ENCODE measurements around the gene NFAM1.

DNA sequence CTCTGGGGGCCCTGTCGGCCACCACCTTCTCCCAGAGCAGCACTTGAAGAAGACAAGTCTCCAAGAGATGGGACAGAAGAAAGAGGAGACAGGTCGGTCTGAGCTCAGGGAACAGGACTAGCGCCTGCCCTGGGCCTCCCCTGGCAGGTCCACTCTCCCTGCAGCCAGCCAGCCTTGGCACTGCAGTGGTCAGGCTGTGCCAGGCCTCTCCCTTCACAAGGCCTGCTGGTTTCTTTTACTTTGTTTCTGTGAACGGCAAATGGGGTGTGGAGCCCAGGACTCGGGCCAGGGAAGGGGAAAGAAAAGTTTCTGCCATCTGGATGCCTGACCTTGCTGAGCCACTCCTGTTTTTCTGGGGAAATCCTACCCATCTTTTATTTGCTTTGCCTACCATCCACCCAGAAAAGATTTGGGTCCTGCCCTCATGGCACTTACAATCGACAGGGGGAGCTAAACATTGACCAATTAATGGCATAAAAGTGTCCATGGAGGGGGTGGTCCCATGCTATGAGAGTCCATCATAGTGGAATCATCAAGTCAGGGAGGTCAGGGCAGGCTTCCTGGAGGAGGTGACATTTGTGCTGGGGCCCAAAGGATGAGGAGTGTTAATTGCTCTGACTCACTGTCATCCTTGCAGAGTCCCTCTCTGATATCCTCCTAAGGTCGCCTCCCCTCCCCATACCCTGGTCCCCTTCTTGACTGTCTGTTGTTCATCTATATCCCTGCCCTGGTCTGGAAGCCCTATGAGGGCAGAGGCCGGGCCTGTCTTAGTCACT is 65.2 kb downstream of the NFAM1 start:
- TF ChIP-seq, protein P1, sequence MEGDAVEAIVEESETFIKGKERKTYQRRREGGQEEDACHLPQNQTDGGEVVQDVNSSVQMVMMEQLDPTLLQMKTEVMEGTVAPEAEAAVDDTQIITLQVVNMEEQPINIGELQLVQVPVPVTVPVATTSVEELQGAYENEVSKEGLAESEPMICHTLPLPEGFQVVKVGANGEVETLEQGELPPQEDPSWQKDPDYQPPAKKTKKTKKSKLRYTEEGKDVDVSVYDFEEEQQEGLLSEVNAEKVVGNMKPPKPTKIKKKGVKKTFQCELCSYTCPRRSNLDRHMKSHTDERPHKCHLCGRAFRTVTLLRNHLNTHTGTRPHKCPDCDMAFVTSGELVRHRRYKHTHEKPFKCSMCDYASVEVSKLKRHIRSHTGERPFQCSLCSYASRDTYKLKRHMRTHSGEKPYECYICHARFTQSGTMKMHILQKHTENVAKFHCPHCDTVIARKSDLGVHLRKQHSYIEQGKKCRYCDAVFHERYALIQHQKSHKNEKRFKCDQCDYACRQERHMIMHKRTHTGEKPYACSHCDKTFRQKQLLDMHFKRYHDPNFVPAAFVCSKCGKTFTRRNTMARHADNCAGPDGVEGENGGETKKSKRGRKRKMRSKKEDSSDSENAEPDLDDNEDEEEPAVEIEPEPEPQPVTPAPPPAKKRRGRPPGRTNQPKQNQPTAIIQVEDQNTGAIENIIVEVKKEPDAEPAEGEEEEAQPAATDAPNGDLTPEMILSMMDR (IDR thresholded peaks at IDR 0.05; ENCODE audit: low read depth, low read length, poor library complexity, severe bottlenecking) = no peak
- no peak for TF ChIP-seq EZH2phosphoT487 (IDR thresholded peaks at IDR 0.05; ENCODE audit: borderline replicate concordance, low read length)

All from DOHH2 (cell line).